ENCODE results near the gene ANKRD16.
A peak's percentile ranks its signal among the peaks of the same experiment; 100 is the strongest.
"Not testable (repeated sequence)": the region's sequence is repeated elsewhere in the genome, so short reads cannot be mapped to it uniquely, and the experiment has no call there.

The ANKRD16 gene

GRCh38 chr10:5873515-5873995 is 16.1 kb downstream of the ANKRD16 start:
- DNase-seq = peak in 12 of 14 donors; percentile 9 to 69 (median 44)

- DNase-seq = no peak
Observed at GRCh38 chr10:5871596-5871995, 18.1 kb downstream of the ANKRD16 start.

GRCh38 chr10:5869156-5869555 is 20.5 kb downstream of the ANKRD16 start:
- no peak for DNase-seq

- not testable (repeated sequence) for DNase-seq
Observed at GRCh38 chr10:5868383-5868782, 21.3 kb downstream of the ANKRD16 start.

- not testable (repeated sequence) for DNase-seq
Observed at GRCh38 chr10:5867091-5867615, 22.5 kb downstream of the ANKRD16 start.

- not testable (repeated sequence) for DNase-seq
Observed at GRCh38 chr10:5866451-5867081, 23.1 kb downstream of the ANKRD16 start.

GRCh38 chr10:5862981-5863685 is 26.6 kb downstream of the ANKRD16 start:
- not testable (repeated sequence) for DNase-seq

GRCh38 chr10:5862360-5862961 is 27.2 kb downstream of the ANKRD16 start:
- no peak for DNase-seq

GRCh38 chr10:5860066-5860465 is 29.6 kb downstream of the ANKRD16 start:
- DNase-seq = peak in 3 of 14 donors; percentile 5 to 30 (median 23)

- DNase-seq = peak in 12 of 14 donors; percentile 6 to 59 (median 49)
Observed at GRCh38 chr10:5858811-5859210, 30.9 kb downstream of the ANKRD16 start.

- DNase-seq = no peak
Observed at GRCh38 chr10:5856701-5857004, 33.0 kb downstream of the ANKRD16 start.

GRCh38 chr10:5855979-5856700 is 33.6 kb downstream of the ANKRD16 start:
- no peak for DNase-seq

- no peak for DNase-seq
Observed at GRCh38 chr10:5854131-5854475, 35.6 kb downstream of the ANKRD16 start.

- not testable (repeated sequence) for DNase-seq
Observed at GRCh38 chr10:5846667-5847066, 43.0 kb downstream of the ANKRD16 start.

- DNase-seq = no peak
Observed at GRCh38 chr10:5844345-5845055, 45.2 kb downstream of the ANKRD16 start.

GRCh38 chr10:5843686-5844344 is 45.9 kb downstream of the ANKRD16 start:
- DNase-seq = no peak

GRCh38 chr10:5841965-5842364 is 47.7 kb downstream of the ANKRD16 start:
- no peak for DNase-seq

GRCh38 chr10:5840314-5841307 is 49.1 kb downstream of the ANKRD16 start:
- DNase-seq = peak in 12 of 14 donors; percentile 5 to 80 (median 60)

GRCh38 chr10:5836181-5836580 is 53.5 kb downstream of the ANKRD16 start:
- DNase-seq = not testable (repeated sequence)

- no peak for DNase-seq
Observed at GRCh38 chr10:5835446-5836095, 54.1 kb downstream of the ANKRD16 start.

Measured in C1 segment of cervical spinal cord (tissue), 14 donors.